GM18868 (cell line): ENCODE data around the gene MT4.

Experiments
- ATAC-seq: cut with Tn5 transposase; IDR thresholded peaks from one replicate; pipeline ENCODE4 v1.9.1; 2021; ENCODE audit warnings: mild to moderate bottlenecking, moderate library complexity; ENCODE audit not compliant: unreplicated experiment

Gene MT4

DNA sequence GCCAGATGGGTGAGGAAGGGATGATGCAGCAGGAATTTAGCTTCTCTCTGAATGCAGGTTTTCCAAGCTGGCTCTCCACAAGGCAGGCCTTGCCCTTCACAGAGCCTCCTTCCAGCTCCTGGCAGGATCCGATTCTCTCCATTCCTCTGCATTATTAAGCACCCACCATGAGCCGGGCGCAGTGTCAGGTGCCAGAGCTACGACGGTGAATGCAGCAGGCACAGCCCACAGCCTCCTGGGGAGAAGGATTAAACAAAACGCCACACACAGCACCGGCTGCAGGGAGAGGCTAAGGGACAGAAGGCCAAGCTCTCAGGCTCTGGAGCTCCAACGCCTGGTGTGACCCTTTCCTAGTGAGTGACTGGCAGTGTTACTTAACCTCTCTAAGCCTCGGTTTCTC is 36.5 kb downstream of the MT4 start:
- no peak for ATAC-seq

DNA sequence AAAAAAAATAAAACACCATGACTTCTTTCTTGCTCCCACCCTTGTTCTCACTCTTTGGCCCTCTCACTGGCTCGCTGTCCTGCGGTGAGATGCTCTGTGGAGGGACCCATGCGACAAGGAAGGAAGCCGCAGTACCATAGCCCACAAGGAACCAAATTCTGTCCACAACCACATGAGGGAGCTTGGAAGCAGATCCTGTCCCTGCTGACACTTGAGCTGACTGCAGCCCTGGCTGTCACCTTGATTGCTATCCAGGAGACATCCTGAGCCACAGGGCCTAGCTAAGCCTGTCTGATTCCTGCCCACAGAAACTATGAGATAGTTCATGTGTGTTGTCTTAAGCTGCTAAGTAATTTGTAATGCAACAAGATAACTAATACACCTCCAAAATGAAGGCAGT is 38.7 kb downstream of the MT4 start:
- ATAC-seq = no peak

- no peak for ATAC-seq
These were observed 40.1 kb downstream of the MT4 start for GRCh38 chr16:56604966-56605365.

- ATAC-seq = no peak
These were observed 40.6 kb downstream of the MT4 start for GRCh38 chr16:56605475-56605874.

DNA sequence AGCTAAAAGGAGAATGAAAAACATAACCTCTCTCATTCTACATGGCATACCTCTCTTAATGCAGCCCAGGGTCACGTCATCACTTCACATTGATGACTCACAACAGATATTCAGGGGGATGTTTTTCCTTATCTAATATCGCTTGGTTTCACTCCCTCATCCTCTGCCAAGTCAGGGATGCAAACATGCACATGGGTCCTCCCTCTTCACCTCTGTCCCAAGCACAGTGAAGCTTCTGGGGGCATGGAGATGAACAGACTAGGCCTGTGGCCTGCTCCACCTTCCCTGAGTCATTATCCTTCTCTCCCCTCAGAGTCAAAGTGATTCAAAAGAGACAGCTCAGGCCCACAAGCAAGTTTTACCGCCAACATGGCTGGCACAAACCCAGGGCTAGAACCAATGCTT is 41.2 kb downstream of the MT4 start:
- no peak for ATAC-seq

DNA sequence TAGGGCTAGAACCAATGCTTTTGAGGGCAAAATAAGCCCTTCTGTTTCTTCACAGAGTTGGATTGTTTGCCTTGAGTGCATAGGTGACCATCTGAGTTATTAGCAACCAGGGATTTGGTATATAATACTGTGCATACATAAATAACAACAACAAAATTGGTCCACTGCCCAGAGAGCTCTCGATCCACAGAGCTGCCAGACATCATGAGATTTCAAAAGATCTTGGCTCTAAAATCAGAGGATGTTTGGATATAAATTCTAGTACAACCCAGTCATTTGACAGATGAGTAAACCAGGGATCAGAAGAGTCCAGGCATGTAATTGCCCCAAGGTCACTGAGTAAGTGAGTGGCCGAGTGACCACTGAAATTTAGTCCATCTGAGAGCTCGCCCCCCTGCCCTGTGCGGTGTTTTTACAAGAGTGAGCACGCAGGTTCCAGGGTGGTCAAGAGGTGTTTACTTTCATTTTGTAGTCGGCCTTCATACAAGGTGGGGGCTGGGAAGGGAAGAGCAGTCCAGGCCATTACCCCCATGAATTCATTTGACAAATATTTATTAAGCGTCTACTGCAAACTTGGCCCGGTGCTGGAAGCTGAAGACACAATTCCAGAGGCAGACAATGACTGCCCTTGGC is 41.7 kb downstream of the MT4 start:
- no peak for ATAC-seq

- ATAC-seq = no peak
These were observed 42.3 kb downstream of the MT4 start for GRCh38 chr16:56607109-56607618.

DNA sequence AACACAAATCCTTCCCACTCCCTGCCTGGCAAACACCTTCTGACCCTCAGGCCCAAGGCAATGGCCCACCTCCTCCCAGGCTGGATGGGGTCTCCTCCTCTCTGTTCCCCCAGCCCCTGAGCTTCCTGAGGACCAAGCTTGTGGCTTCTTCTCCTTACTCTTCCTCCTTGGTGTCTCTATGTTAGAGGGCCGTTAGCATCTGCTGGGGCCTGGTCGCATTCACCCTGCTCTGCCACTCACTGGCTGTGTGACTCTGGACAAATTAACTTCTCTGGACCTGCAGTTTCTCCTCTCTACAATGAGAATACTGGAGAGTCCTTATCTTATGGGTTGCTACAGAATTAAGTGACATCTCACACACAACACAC is 42.8 kb downstream of the MT4 start:
- no peak for ATAC-seq

DNA sequence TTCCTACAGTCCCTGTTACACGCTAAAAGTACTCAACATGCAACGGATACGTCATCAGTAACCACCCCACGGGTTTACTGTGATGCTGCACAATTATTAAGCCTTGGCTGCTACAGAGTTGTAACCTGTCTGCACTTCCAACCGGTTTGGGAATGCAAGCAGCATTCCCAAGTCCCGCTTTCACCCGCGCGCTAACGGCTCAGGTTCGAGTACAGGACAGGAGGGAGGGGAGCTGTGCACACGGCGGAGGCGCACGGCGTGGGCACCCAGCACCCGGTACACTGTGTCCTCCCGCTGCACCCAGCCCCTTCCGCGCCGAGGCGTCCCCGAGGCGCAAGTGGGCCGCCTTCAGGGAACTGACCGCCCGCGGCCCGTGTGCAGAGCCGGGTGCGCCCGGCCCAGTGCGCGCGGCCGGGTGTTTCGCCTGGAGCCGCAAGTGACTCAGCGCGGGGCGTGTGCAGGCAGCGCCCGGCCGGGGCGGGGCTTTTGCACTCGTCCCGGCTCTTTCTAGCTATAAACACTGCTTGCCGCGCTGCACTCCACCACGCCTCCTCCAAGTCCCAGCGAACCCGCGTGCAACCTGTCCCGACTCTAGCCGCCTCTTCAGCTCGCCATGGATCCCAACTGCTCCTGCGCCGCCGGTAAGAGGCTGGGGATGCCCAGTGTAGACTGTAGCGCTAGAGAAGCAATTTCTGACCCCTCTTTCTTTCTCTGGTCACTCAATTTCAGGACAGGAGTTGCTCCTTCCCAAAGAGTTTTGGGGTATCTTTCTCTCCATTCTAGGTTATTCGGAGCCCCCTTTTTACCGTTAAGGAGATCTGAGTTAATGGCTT is 43.4 kb downstream of the MT4 start, which contains the start of gene MT2A:
TSS of gene MT2A (plus strand) at position 542 of the 833 bp plus-strand sequence. CDS start at position 614, 72 bp downstream.
- peak; percentile 85 for ATAC-seq

- no peak for ATAC-seq
These were observed 44.1 kb downstream of the MT4 start for GRCh38 chr16:56608876-56609462.

DNA sequence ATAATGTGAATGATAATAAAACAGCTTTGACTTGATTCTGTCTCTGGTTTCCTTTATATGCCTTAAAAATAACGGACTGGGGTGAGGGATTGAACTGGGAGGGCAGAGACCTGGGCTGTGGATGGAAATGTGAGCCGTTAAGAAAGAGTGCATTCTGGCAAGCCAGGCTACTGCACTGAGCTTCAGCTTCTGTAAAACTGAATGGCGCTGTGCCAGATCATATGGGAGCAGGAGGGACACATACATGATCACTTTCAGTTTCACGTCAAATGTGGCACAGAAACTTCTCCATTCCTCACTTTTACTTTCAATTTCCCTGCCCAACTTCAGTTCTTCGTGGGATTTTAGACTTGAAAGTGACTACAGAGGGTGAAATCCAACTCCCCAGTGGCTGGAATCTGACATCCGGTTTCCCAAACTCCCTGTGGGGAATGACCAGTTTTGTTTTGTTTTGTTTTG is 44.6 kb downstream of the MT4 start:
- ATAC-seq = peak; percentile 51

GRCh38 chr16:56610017-56610608 is 45.2 kb downstream of the MT4 start:
- ATAC-seq = peak; percentile 30

DNA sequence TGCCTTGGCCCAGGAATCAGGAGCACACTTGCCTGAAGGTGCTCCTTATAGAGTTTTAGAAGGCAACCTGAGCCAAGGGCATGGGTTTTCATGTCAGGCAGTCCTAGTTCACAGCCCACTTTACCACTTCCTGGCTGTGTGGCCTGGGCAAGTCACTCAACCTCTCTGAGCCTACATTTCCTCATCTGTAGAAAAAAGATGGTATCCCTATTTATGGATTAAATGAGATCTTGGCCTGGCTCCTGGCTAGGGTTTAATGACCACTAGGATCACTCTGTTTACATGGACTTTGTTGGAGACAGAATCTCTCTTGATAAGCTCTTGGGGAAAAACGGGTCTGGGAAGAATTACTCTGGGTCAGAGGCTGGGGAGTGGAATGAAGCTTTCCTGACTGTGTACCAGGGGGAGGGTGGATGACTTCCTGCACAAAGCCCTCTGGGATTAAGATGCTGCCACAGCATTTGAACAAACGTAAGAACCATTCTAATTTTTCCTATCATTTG is 45.8 kb downstream of the MT4 start:
- ATAC-seq = no peak

DNA sequence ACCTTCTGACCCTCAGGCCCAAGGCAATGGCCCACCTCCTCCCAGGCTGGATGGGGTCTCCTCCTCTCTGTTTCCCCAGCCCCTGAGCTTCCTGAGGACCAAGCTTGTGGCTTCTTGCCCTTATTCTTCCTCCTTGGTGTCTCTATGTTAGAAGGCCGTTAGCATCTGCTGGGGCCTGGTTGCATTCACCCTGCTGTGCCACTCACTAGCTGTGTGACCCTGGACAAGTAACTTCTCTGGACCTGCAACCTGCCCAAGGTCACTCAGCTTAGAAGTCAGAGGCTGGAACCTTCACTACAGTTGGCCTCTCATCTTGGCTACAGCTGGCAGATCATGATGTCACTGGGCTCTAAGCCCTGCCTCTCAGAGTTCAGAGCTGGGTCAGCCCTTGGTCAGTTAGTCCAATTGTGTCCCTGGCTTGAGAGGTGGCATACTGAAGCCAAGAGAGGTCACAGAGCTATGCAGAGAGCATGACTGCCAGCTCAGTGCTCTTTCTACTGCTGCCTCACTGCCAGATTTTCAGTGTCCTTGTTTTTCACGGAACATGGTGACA is 46.5 kb downstream of the MT4 start:
- no peak for ATAC-seq

GRCh38 chr16:56613706-56614105 is 48.8 kb downstream of the MT4 start:
- no peak for ATAC-seq

GRCh38 chr16:56614549-56614991 is 49.7 kb downstream of the MT4 start:
- ATAC-seq = peak; percentile 60

DNA sequence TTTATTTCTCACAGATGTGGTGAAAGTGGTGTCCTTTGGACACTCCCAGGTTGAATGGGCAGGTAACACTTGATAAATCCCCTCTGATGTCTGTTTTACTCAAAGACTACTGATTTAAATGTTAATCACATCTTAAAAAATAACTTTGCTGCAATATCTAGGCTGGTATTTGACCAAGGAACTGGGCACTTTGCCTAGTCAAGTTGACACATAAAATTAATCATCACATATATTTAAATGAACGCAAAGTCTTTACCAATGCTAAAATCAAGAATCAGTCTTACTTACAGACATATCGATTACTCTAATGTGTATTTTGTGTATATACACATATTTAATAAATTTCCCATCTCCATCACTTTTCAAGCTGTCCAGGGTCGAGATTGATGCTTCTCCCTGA is 50.5 kb downstream of the MT4 start:
- ATAC-seq = no peak

DNA sequence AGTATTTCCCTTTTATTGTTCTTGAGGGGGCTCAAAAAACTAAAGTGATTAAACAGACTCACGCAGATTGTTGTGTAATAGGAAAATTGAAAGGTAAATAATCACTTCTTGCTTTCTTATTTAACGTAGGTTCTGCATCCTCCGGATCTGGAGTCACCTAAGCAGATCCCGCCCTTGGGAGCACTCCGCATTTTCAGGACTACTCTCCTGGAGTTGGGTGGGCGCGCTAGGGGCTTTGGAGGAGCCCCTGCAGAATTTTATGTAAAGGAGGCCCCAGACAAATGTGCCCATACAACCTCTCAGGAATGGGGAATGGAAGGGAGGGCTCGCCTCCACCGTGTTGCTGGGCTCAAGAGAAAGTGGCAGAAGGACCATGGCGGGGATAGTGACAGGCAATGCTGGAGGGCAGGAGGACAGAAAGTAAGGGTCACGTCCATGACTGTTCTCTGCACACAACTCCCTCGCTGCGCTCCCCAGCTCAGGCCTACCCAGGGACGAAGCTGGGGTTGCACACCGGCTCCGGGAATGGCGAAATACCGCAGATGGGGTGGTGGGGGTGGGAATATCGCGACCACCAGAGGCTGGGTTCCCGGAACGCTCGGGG is 51.8 kb downstream of the MT4 start:
- ATAC-seq = no peak

- peak; percentile 44 for ATAC-seq
These were observed 52.6 kb downstream of the MT4 start for GRCh38 chr16:56617212-56618085.
